Mesendoderm (in vitro differentiated cells): Measurements from ENCODE around the gene DNMT3A.
A peak's percentile ranks its signal among the peaks of the same experiment; 100 is the strongest.

Experiments used
- DNase-seq: peaks from one replicate; pipeline ENCODE4 v3.0.0; 2013
- H2AK5ac ChIP-seq: 2 replicates; pipeline ENCODE4 v1.6.1; 2013; ENCODE audit warnings: low read length, inconsistent platforms
- H2BK120ac ChIP-seq: 2 replicates; pipeline ENCODE4 v1.6.1; 2013; ENCODE audit warnings: low read depth, mild to moderate bottlenecking, low read length, moderate library complexity, mixed read lengths
- H2BK15ac ChIP-seq: replicated peaks from 2 replicates; pipeline ENCODE4 v1.6.1; 2013; ENCODE audit warnings: low read depth, mild to moderate bottlenecking, moderate library complexity
- H2BK5ac ChIP-seq: 2 replicates; pipeline ENCODE4 v1.6.1; 2013; ENCODE audit warnings: low read length, inconsistent platforms
- H3K18ac ChIP-seq: 2 replicates; pipeline ENCODE4 v1.6.1; 2013; ENCODE audit warnings: mild to moderate bottlenecking, low read length, mixed read lengths
- H3K23ac ChIP-seq: one replicate; pipeline ENCODE4 v1.6.1; 2013; ENCODE audit warnings: low read length
- H3K27ac ChIP-seq: 2 replicates; pipeline ENCODE4 v1.5.1; 2013; ENCODE audit warnings: low read depth, mild to moderate bottlenecking, inconsistent platforms, low read length, moderate library complexity
- H3K27me3 ChIP-seq: 2 replicates; pipeline ENCODE4 v1.6.1; 2013; ENCODE audit warnings: low read length, control low read depth, mild to moderate bottlenecking, inconsistent platforms; ENCODE audit not compliant: insufficient read depth, poor library complexity
- H3K36me3 ChIP-seq: 2 replicates; pipeline ENCODE4 v1.6.1; 2013; ENCODE audit warnings: low read length, inconsistent platforms; ENCODE audit not compliant: control insufficient read depth, insufficient read depth
- H3K4ac ChIP-seq: one replicate; pipeline ENCODE4 v1.6.1; 2013; ENCODE audit warnings: low read depth, mild to moderate bottlenecking, low read length, moderate library complexity
- H3K4me1 ChIP-seq: 2 replicates; pipeline ENCODE4 v1.6.1; 2013; ENCODE audit warnings: low read depth, low read length, inconsistent platforms; ENCODE audit not compliant: control insufficient read depth
- H3K4me2 ChIP-seq: 2 replicates; pipeline ENCODE4 v1.6.1; 2013; ENCODE audit warnings: low read length
- H3K4me3 ChIP-seq: 2 replicates; pipeline ENCODE4 v1.5.1; 2013; ENCODE audit warnings: mild to moderate bottlenecking, low read length
- H3K56ac ChIP-seq: one replicate; pipeline ENCODE4 v1.6.1; 2013; ENCODE audit warnings: low read length
- H3K79me1 ChIP-seq: 2 replicates; pipeline ENCODE4 v1.6.1; 2013; ENCODE audit warnings: low read length, inconsistent platforms
- H3K79me2 ChIP-seq: 2 replicates; pipeline ENCODE4 v1.6.1; 2013; ENCODE audit warnings: mild to moderate bottlenecking, low read length; ENCODE audit not compliant: control insufficient read depth, insufficient read depth
- H3K9ac ChIP-seq: 2 replicates; pipeline ENCODE4 v1.6.1; 2013; ENCODE audit warnings: low read length, inconsistent platforms
- H4K5ac ChIP-seq: one replicate; pipeline ENCODE4 v1.6.1; 2013; ENCODE audit warnings: low read length
- H4K8ac ChIP-seq: one replicate; pipeline ENCODE4 v1.6.1; 2013; ENCODE audit warnings: low read depth, mild to moderate bottlenecking, control low read depth, low read length, moderate library complexity
- WGBS: extraction: QIAGEN DNeasy Blood & Tissue Kit; methylation state at CpG from one replicate; pipeline ENCODE4 v1.1.7; 2013; ENCODE audit warnings: low lambda C conversion rate, missing lambda C conversion rate; ENCODE audit not compliant: insufficient coverage; ENCODE audit errors: extremely low coverage; 5-methylcytosine and 5-hydroxymethylcytosine counted together

DNMT3A gene

GRCh38 chr2:25197336-25198208 is 144.2 kb downstream of the DNMT3A start:
- H3K4me2 ChIP-seq: no peak overlapping the region
- H3K79me1 ChIP-seq: no peaks in the 10 kb centered on the region
- no peak overlapping the region for H2AK5ac ChIP-seq
- H3K4ac ChIP-seq: no peak overlapping the region
- H3K9ac ChIP-seq: no peak overlapping the region
- no peak overlapping the region for H3K18ac ChIP-seq
- no peak overlapping the region for H3K23ac ChIP-seq
- H3K27ac ChIP-seq: no peak overlapping the region
- H2BK5ac ChIP-seq: no peak overlapping the region
- no peak overlapping the region for H4K8ac ChIP-seq
- H3K36me3 ChIP-seq: no peaks in the 10 kb centered on the region
- DNase-seq: no peak
- H3K27me3 ChIP-seq: no peaks in the 10 kb centered on the region
- H2BK15ac ChIP-seq: no peak overlapping the region
- no peaks in the 10 kb centered on the region for H3K4me1 ChIP-seq
- no peaks in the 10 kb centered on the region for H3K79me2 ChIP-seq
- no CpG with 5 or more reads among the region's 12 CpGs for WGBS
- no peak overlapping the region for H2BK120ac ChIP-seq
- no peak overlapping the region for H3K4me3 ChIP-seq
- H4K5ac ChIP-seq: no peak overlapping the region
- H3K56ac ChIP-seq: no peak overlapping the region

- Histone ChIP-seq H3K79me2 (no peaks in the 10 kb centered on the region), H3K56ac (no peak overlapping the region), H3K4ac (no peak overlapping the region), H3K18ac (no peak overlapping the region), H3K36me3 (no peaks in the 10 kb centered on the region), H3K23ac (no peak overlapping the region), H4K8ac (no peak overlapping the region), H3K27ac (no peak overlapping the region), H3K4me3 (no peak overlapping the region), H4K5ac (no peak overlapping the region), H3K79me1 (no peaks in the 10 kb centered on the region), H3K4me2 (no peak overlapping the region), H2BK15ac (no peak overlapping the region), H3K27me3 (no peaks in the 10 kb centered on the region), H3K9ac (no peak overlapping the region), H3K4me1 (peaks cover 2% of the 10 kb centered on the region), H2AK5ac (no peak overlapping the region), H2BK120ac (no peak overlapping the region), H2BK5ac (no peak overlapping the region)
- DNase-seq: peak; percentile 63
- no CpG with 5 or more reads among the region's 9 CpGs for WGBS
Measured at GRCh38 chr2:25194576-25195122, 147.1 kb downstream of the DNMT3A start.

DNA sequence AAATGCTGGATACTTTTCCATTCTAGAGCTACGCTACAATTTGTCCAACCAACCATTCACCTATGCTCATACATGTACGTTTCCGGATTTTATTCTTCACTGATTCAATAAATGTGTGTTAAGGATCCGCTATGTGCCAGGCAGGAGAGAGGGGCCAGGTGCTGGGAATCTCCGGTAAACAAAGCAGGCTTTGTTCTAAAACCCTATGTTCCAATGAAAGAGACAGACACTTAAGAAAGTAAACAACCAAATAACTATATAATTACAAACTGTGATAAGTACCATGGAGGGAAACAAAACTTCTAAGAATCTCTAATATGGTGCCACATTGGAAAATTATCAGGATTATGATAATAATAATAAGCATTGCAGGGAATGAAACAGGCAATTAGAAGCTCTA is 151.2 kb downstream of the DNMT3A start:
- Histone ChIP-seq H4K8ac (no peak overlapping the region), H2BK15ac (no peak overlapping the region), H3K79me1 (no peaks in the 10 kb centered on the region), H3K4ac (no peak overlapping the region), H3K4me1 (peaks cover 2% of the 10 kb centered on the region), H2BK5ac (no peak overlapping the region), H2BK120ac (no peak overlapping the region), H3K23ac (no peak overlapping the region), H3K4me3 (no peak overlapping the region), H3K27ac (no peak overlapping the region), H3K56ac (no peak overlapping the region), H3K36me3 (no peaks in the 10 kb centered on the region), H3K27me3 (no peaks in the 10 kb centered on the region), H3K18ac (no peak overlapping the region), H4K5ac (no peak overlapping the region), H3K4me2 (no peak overlapping the region), H3K9ac (no peak overlapping the region), H3K79me2 (no peaks in the 10 kb centered on the region), H2AK5ac (no peak overlapping the region)
- no CpG with 5 or more reads among the region's 5 CpGs for WGBS
- DNase-seq: no peak

DNA sequence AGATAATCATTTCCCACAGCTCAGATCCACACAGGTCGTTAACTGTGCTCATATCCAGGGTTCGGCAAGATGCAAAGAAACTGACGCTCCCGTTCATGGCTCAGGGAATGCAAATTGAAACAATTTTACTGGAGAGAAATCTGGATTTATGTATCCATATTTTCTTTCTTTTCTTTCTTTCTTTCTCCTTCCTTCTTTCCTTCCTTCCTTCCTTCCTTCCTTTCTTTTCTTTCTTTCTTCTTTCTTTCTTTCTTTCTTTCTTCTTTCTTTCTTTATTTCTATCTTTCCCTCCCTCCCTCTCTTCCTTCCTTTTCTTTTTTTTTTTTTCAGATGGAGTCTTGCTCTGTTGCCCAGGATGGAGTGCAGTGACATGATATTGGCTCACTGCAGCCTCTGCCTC is 153.3 kb downstream of the DNMT3A start:
- DNase-seq: no peak
- Histone ChIP-seq H2BK5ac (no peak overlapping the region), H4K8ac (no peak overlapping the region)

DNA sequence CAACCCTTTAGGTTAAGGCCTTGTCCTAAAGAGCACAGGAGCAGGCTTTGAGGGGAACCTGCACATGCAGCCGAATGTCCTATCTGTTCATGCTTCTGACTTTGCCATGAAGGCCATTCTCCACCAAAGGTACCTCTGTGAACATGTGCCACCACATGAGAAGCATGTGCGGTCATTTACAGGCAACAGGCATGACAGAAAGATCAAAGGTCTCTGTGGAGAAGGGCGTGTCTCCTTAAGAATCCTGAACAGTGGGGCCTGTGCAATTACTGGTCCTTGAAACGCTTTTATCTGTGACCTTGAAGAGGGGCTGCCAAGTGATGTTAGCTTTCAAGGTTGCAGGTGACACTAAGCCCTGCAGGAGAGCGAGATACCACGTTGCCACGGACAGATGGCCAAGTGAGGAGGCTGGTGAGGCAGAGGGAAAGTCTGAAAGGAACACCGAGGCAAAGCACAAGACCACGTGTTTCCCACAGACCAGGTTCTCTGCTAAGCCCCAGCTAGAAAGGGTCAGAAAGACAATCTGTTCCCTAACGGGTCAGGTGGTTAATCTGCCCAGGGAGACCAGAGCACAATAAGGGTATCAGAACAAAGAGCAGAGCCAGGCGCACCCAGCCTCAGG is 153.9 kb downstream of the DNMT3A start:
- Histone ChIP-seq H3K4ac (no peak overlapping the region), H2BK15ac (no peak overlapping the region), H3K18ac (no peak overlapping the region), H3K27ac (no peak overlapping the region), H3K4me1 (peaks cover 2% of the 10 kb centered on the region), H3K9ac (no peak overlapping the region), H3K56ac (no peak overlapping the region), H4K8ac (no peak overlapping the region), H3K4me2 (no peak overlapping the region), H3K23ac (no peak overlapping the region), H3K36me3 (no peaks in the 10 kb centered on the region), H3K79me2 (no peaks in the 10 kb centered on the region), H3K79me1 (no peaks in the 10 kb centered on the region), H2AK5ac (no peak overlapping the region), H4K5ac (no peak overlapping the region), H2BK120ac (no peak overlapping the region), H2BK5ac (no peak overlapping the region), H3K27me3 (no peaks in the 10 kb centered on the region), H3K4me3 (no peak overlapping the region)
- DNase-seq: no peak
- no CpG with 5 or more reads among the region's 11 CpGs for WGBS

More for the DNA sequence above, 153.3 kb downstream of the DNMT3A start:
- H2BK120ac ChIP-seq: no peak overlapping the region
- no peak overlapping the region for H3K56ac ChIP-seq
- no peak overlapping the region for H3K4me2 ChIP-seq
- H3K27ac ChIP-seq: no peak overlapping the region
- H3K23ac ChIP-seq: no peak overlapping the region
- no peaks in the 10 kb centered on the region for H3K36me3 ChIP-seq
- no CpG with 5 or more reads among the region's 4 CpGs for WGBS
- no peaks in the 10 kb centered on the region for H3K79me2 ChIP-seq
- H3K4me3 ChIP-seq: no peak overlapping the region
- no peak overlapping the region for H2AK5ac ChIP-seq
- H3K9ac ChIP-seq: no peak overlapping the region
- no peak overlapping the region for H3K18ac ChIP-seq
- no peaks in the 10 kb centered on the region for H3K79me1 ChIP-seq
- H4K5ac ChIP-seq: no peak overlapping the region
- H3K4ac ChIP-seq: no peak overlapping the region
- H3K27me3 ChIP-seq: no peaks in the 10 kb centered on the region
- H2BK15ac ChIP-seq: no peak overlapping the region
- H3K4me1 ChIP-seq: peaks cover 2% of the 10 kb centered on the region
